Endodermal cell (in vitro differentiated cells): Measurements from ENCODE around the gene LRP8. TPM values are rescaled to one million over a fixed set of nuclear protein-coding genes. Genes with fewer than 3 reads are reported as not detected.

ENCODE experiments used
- DNase-seq: peaks from one replicate; pipeline ENCODE4 v3.0.0-alpha.2; 2017
- H3K27ac ChIP-seq: 2 replicates; pipeline ENCODE4 v1.5.1; 2013; ENCODE audit warnings: mild to moderate bottlenecking, low read depth, low read length, moderate library complexity
- H3K27me3 ChIP-seq: 2 replicates; pipeline ENCODE4 v1.6.1; 2013; ENCODE audit warnings: mild to moderate bottlenecking, low read length, moderate library complexity; ENCODE audit not compliant: insufficient read depth, control insufficient read depth, poor library complexity, severe bottlenecking
- H3K36me3 ChIP-seq: 2 replicates; pipeline ENCODE4 v1.7.0; 2013; ENCODE audit warnings: mild to moderate bottlenecking, low read length, moderate library complexity; ENCODE audit not compliant: control insufficient read depth, insufficient read depth
- H3K4me1 ChIP-seq: one replicate; pipeline ENCODE4 v1.7.0; 2013; ENCODE audit warnings: low read length; ENCODE audit not compliant: control insufficient read depth, insufficient read depth
- H3K4me3 ChIP-seq: 2 replicates; pipeline ENCODE4 v1.5.1; 2013; ENCODE audit warnings: mild to moderate bottlenecking, low read length, moderate library complexity
- H3K9ac ChIP-seq: 2 replicates; pipeline ENCODE4 v1.6.1; 2013; ENCODE audit warnings: mild to moderate bottlenecking, low read length, moderate library complexity; ENCODE audit not compliant: poor library complexity, severe bottlenecking; ENCODE audit errors: extremely low read depth
- H3K9me3 ChIP-seq: 2 replicates; pipeline ENCODE4 v1.6.1; 2013; ENCODE audit warnings: mild to moderate bottlenecking, low read length, moderate library complexity; ENCODE audit not compliant: control insufficient read depth
- H3K27ac Mint-ChIP-seq: 2 replicates; pipeline ENCODE4 v1.8.0; 2020; ENCODE audit warnings: mixed read lengths
- H3K27me3 Mint-ChIP-seq: 2 replicates; pipeline ENCODE4 v1.8.0; 2021; ENCODE audit warnings: mild to moderate bottlenecking, mixed read lengths; ENCODE audit not compliant: insufficient read depth
- H3K36me3 Mint-ChIP-seq: 2 replicates; pipeline ENCODE4 v1.8.0; 2020; ENCODE audit warnings: low read depth, mixed read lengths
- H3K4me1 Mint-ChIP-seq: 2 replicates; pipeline ENCODE4 v1.8.0; 2020; ENCODE audit warnings: mixed read lengths
- H3K4me3 Mint-ChIP-seq: 2 replicates; pipeline ENCODE4 v1.8.0; 2020; ENCODE audit warnings: mild to moderate bottlenecking, moderate library complexity, mixed read lengths
- H3K9me3 Mint-ChIP-seq: 2 replicates; pipeline ENCODE4 v1.8.0; 2020; ENCODE audit warnings: mild to moderate bottlenecking, mixed read lengths
- WGBS, 2 experiments: methylation state at CpG; one replicate each; pipeline versions ENCODE4 v1.1.5 to v1.1.7; 2013; ENCODE audit warnings: missing lambda C conversion rate in 2 of 2, mixed read lengths in 1 of 2; ENCODE audit not compliant: insufficient coverage in 1 of 2, insufficient read length in 1 of 2; 5-methylcytosine and 5-hydroxymethylcytosine counted together
- total RNA-seq, 2 donors: library from RNA; stranded (reverse); fragmentation: NEBNext Ultra II Directional in 1 of 2; extraction: Animal tissue kit (Norgen Biotek cat#: 25700) in 1 of 2; gene quantifications; 2 replicates in 1 of 2; 3 replicates in 1 of 2; pipeline ENCODE4 v1.2.1, GENCODE V29; 2021
- TF ChIP-seq, protein P1 (sequence below): fragments of 200-600 bp; sonication (generic); conservative IDR thresholded peaks from 2 replicates; pipeline ENCODE4 v1.5.0; 2021; ENCODE audit warnings: antibody characterized with exemption, mild to moderate bottlenecking

LRP8 gene
- total RNA-seq, 2 donors from 2014 or later, result 29.1 to 39.6 TPM

GRCh38 chr1:53365437-53366063, 37.7 kb upstream of the LRP8 start:
- Mint-ChIP-seq H3K9me3 (no peaks in the 10 kb centered on the region), H3K4me1 (peaks cover 45% of the 10 kb centered on the region)

DNA sequence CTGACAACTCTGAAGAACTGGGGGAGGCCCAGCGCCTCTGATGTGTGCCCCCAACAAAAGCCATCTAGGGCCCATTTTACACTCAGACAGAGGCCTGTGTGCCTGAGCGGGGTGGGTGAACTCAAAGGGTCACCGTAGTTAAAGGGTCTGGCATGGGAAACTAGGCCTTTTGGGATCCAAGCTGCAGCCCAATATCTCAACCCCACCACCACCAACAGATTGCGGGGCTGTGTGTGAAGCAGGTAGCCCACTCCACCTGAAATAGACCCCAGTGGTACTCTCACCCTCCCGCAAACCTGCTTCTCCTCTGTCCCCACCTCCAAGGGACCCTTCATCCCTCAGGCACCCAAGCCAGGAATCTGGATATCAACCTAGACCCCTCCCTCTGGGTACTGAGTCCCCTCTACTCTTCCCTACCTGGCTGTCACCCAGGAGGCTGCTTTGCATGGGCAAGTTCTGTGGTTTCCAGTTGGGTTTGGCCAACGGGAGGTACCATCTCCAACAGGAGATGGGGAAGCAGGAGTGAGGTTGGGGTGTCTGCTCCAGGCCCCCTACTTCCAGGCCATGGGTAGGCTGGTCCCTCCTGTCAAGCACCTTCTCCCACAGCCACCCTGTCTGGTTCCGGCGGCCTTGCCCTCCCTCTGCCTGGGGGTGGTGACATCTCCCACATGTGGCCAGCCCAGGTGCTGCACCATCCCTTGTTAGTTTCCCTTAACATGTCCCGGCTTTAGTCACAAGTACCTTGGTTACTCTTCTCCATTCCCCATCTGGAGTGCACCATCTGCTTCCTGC, 35.2 kb upstream of the LRP8 start:
- H3K4me3 ChIP-seq, result no peak overlapping the region
- peaks cover 13% of the 10 kb centered on the region for H3K4me1 ChIP-seq
- no peak overlapping the region for H3K4me3 Mint-ChIP-seq
- H3K36me3 ChIP-seq, result no peaks in the 10 kb centered on the region
- peaks cover 44% of the 10 kb centered on the region for H3K4me1 Mint-ChIP-seq
- H3K27ac ChIP-seq, result no peak overlapping the region
- no peak overlapping the region for H3K9ac ChIP-seq
- DNase-seq, result peak; percentile 82
- no peaks in the 10 kb centered on the region for H3K36me3 Mint-ChIP-seq
- TF ChIP-seq, protein P1, sequence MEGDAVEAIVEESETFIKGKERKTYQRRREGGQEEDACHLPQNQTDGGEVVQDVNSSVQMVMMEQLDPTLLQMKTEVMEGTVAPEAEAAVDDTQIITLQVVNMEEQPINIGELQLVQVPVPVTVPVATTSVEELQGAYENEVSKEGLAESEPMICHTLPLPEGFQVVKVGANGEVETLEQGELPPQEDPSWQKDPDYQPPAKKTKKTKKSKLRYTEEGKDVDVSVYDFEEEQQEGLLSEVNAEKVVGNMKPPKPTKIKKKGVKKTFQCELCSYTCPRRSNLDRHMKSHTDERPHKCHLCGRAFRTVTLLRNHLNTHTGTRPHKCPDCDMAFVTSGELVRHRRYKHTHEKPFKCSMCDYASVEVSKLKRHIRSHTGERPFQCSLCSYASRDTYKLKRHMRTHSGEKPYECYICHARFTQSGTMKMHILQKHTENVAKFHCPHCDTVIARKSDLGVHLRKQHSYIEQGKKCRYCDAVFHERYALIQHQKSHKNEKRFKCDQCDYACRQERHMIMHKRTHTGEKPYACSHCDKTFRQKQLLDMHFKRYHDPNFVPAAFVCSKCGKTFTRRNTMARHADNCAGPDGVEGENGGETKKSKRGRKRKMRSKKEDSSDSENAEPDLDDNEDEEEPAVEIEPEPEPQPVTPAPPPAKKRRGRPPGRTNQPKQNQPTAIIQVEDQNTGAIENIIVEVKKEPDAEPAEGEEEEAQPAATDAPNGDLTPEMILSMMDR, result peak; percentile 65
- H3K27ac Mint-ChIP-seq, result peak overlapping the region; percentile 94
- peaks cover 28% of the 10 kb centered on the region for H3K27me3 Mint-ChIP-seq
- H3K9me3 ChIP-seq, result peaks cover 12% of the 10 kb centered on the region
- WGBS, 2 experiments, result 94 to 95% methylated on average over 7 to 9 of the region's 9 CpGs
- H3K27me3 ChIP-seq, result no peaks in the 10 kb centered on the region
- H3K9me3 Mint-ChIP-seq, result peaks cover 13% of the 10 kb centered on the region

More at GRCh38 chr1:53365437-53366063, 37.7 kb upstream of the LRP8 start:
- Mint-ChIP-seq H3K27ac (no peak overlapping the region), H3K36me3 (no peaks in the 10 kb centered on the region), H3K4me3 (no peak overlapping the region), H3K27me3 (peaks cover 23% of the 10 kb centered on the region)
- no peak for DNase-seq
- no peak overlapping the region for H3K9ac ChIP-seq
- H3K9me3 ChIP-seq, result no peaks in the 10 kb centered on the region
- H3K27me3 ChIP-seq, result no peaks in the 10 kb centered on the region
- TF ChIP-seq, protein P1, result no peak
- H3K4me3 ChIP-seq, result no peak overlapping the region
- no peak overlapping the region for H3K27ac ChIP-seq
- H3K36me3 ChIP-seq, result no peaks in the 10 kb centered on the region
- peaks cover 28% of the 10 kb centered on the region for H3K4me1 ChIP-seq
- WGBS, 2 experiments, result 93 to 97% methylated on average over 7 to 12 of the region's 12 CpGs

GRCh38 chr1:53362270-53362669, 34.4 kb upstream of the LRP8 start:
- H3K36me3 Mint-ChIP-seq, result no peaks in the 10 kb centered on the region
- TF ChIP-seq, protein P1, result no peak
- H3K27ac Mint-ChIP-seq, result peak overlapping the region; percentile 94
- H3K27me3 ChIP-seq, result no peaks in the 10 kb centered on the region
- H3K4me1 ChIP-seq, result peaks cover 12% of the 10 kb centered on the region
- H3K9ac ChIP-seq, result no peak overlapping the region
- H3K4me3 ChIP-seq, result no peak overlapping the region
- H3K4me3 Mint-ChIP-seq, result no peak overlapping the region
- peaks cover 22% of the 10 kb centered on the region for H3K27me3 Mint-ChIP-seq
- H3K4me1 Mint-ChIP-seq, result peaks cover 39% of the 10 kb centered on the region
- peaks cover 15% of the 10 kb centered on the region for H3K9me3 Mint-ChIP-seq
- peak; percentile 84 for DNase-seq
- WGBS, 2 experiments, result 47 to 57% methylated on average over 1 to 2 of the region's 2 CpGs
- H3K36me3 ChIP-seq, result no peaks in the 10 kb centered on the region
- no peak overlapping the region for H3K27ac ChIP-seq
- H3K9me3 ChIP-seq, result peaks cover 19% of the 10 kb centered on the region
